ENCODE measurements around the gene TRMT11.

Gene TRMT11

GRCh38 chr6:125984311-125984710 is 2.0 kb upstream of the TRMT11 start:
- DNase-seq (ENCODE audit: low read depth): peak; percentile 76
- H3K4me3 ChIP-seq (ENCODE audit: low read length): no peak overlapping the region

GRCh38 chr6:125985522-125985921 is 818 bp upstream of the TRMT11 start:
- H3K4me3 ChIP-seq (ENCODE audit: low read length): peak overlapping the region; percentile 97
- no peak for TF ChIP-seq CTCF (conservative IDR thresholded peaks at IDR 0.05; ENCODE audit: low read length)
- no peak for DNase-seq (ENCODE audit: low read depth)

More at GRCh38 chr6:125984311-125984710, 2.0 kb upstream of the TRMT11 start:
- TF ChIP-seq CTCF (conservative IDR thresholded peaks at IDR 0.05; ENCODE audit: low read length): no peak

- TF ChIP-seq CTCF (conservative IDR thresholded peaks at IDR 0.05; ENCODE audit: low read length): no peak
- peak; percentile 18 for DNase-seq (ENCODE audit: low read depth)
These were observed 400 bp upstream of the TRMT11 start for GRCh38 chr6:125985979-125986300.

GRCh38 chr6:125987026-125987617 is 782 bp downstream of the TRMT11 start:
- no peak for TF ChIP-seq CTCF (conservative IDR thresholded peaks at IDR 0.05; ENCODE audit: low read length)
- peak; percentile 8 for DNase-seq (ENCODE audit: low read depth)
- peak overlapping the region; percentile 97 for H3K4me3 ChIP-seq (ENCODE audit: low read length)

More at GRCh38 chr6:125985979-125986300, 400 bp upstream of the TRMT11 start:
- H3K4me3 ChIP-seq (ENCODE audit: low read length): peak overlapping the region; percentile 97

GRCh38 chr6:125988280-125988679 is 1.9 kb downstream of the TRMT11 start:
- TF ChIP-seq CTCF (conservative IDR thresholded peaks at IDR 0.05; ENCODE audit: low read length): no peak
- no peak for DNase-seq (ENCODE audit: low read depth)
- no peak overlapping the region for H3K4me3 ChIP-seq (ENCODE audit: low read length)

GRCh38 chr6:125989631-125990030 is 3.3 kb downstream of the TRMT11 start:
- DNase-seq (ENCODE audit: low read depth): no peak
- no peak for TF ChIP-seq CTCF (conservative IDR thresholded peaks at IDR 0.05; ENCODE audit: low read length)
- H3K4me3 ChIP-seq (ENCODE audit: low read length): no peak overlapping the region

- no peak for DNase-seq (ENCODE audit: low read depth)
- no peak for TF ChIP-seq CTCF (conservative IDR thresholded peaks at IDR 0.05; ENCODE audit: low read length)
- H3K4me3 ChIP-seq (ENCODE audit: low read length): no peak overlapping the region
These were observed 5.3 kb downstream of the TRMT11 start for GRCh38 chr6:125991653-125992052.

All from AG10803 (cell line).